ENCODE measurements around the gene NOLC1.

- TF ChIP-seq CTCF (IDR thresholded peaks at IDR 0.05; ENCODE audit: insufficient read depth, low read length, poor library complexity, severe bottlenecking) (no peak), EZH2phosphoT487 (conservative IDR thresholded peaks at IDR 0.05; ENCODE audit: low read length) (no peak)
Measured at GRCh38 chr10:102119417-102120141, 32.6 kb upstream of the NOLC1 start.

Data from SU-DHL-6 (cell line).